Endometrial microvascular endothelial cells (primary cell): ENCODE data around the gene TENT4B. TPM values are rescaled to one million over a fixed set of nuclear protein-coding genes. Genes with fewer than 3 reads are reported as not detected.

Source experiments
- in situ Hi-C: cut with HindIII; loops from 2 replicates; pipeline ENCODE4 v1.10.0; 2017; ENCODE audit warnings: low sequenced_read_pairs, low pct_unique_long_range_greater_than_20kb; ENCODE audit errors: inconsistent ontology term
- total RNA-seq: library from RNA; depleted of rRNA; stranded (reverse); fragments of >200 nt; gene quantifications from one replicate; pipeline ENCODE4 v1.2.3, GENCODE V29; 2015; ENCODE audit errors: inconsistent ontology term

Gene TENT4B
- total RNA-seq, 1 donor from 2014 or later: 10.8 TPM

GRCh38 chr16:50274326-50275097 is 121.4 kb downstream of the TENT4B start:
- in situ Hi-C loops: no loop called here

- in situ Hi-C loops: no loop called here
Measured at GRCh38 chr16:50275098-50275415, 122.0 kb downstream of the TENT4B start.

DNA sequence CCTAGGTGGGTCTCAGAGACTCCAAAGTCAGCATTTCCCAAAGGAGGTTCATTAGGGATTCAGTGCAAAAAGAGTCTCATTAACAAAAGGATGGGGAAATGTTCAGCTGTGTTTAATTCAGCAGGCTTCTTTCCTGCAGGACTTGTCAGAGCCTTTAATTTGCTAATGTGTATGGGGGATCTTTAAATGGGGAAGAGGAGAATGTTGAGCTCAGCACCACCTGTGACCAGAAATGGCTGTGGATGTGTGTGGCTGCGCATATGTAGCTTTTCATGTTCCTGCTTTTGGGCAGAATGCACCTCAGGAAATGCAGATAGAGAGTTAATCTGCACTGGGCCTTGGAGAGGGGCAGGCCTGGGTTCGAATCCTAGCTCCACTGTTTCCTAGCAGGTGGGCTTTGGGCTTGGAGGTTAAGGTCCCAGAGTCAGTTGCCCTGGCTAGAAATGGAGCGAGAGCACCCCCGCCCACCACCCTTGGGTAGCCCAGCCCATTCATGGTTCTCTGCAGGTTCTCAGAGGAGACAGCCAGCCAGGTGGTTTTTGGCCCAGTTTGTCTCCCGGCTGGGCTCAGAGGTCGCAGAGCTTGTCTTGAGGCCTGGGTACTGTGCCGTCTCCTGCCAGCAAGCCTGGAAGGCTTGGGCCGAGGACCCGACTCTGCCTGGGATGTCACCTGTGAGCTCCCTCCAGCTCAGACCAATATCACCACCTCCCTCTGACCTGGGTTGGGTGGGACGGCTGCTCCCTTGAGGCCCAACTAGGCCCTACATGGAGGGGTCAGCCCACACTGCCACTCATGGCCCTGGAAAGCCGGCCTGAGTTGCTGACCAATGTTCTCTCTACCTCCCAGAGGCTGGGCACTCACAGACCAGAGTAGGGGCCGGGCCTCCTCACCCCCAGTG is 122.6 kb downstream of the TENT4B start:
- in situ Hi-C loops: no loop called here

DNA sequence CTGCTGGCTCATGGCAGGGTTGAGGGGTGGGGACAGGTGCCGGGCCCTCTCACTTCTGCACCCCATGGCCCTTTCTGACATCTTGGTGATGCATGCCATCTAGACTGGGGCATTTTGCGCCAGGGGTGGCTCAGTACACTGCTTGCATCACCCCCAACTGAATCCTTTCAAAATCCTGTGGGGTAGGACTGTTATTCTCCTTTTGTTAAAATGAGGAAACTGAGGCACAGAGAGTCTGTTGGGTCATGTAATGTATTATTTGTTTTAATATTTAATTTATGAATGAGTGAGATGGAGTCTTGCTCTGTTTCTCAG is 123.2 kb downstream of the TENT4B start:
- in situ Hi-C loops: no loop called here

- in situ Hi-C loops: no loop called here
Measured at GRCh38 chr16:50276801-50277555, 123.9 kb downstream of the TENT4B start.

DNA sequence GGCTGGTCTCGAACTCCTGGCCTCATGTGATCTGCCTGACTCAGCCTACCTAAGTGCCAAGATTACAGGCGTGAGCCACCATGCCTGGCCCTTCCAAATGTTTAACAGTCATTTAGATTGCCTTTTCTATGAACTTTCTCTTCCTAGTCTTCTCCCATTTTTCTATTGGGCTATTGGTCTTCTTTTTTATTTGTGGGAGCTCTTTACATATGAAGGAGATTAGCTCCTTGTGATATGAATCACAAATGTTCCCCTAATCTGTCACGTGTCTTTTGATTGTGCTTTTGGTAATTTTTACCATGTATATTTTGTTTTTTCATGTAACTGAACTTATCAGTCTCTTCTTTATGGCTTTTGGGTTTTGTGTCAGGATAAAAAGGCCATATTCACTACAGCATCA is 125.1 kb downstream of the TENT4B start:
- in situ Hi-C loops: no loop called here

GRCh38 chr16:50279504-50279865 is 126.4 kb downstream of the TENT4B start:
- in situ Hi-C loops: no loop called here

DNA sequence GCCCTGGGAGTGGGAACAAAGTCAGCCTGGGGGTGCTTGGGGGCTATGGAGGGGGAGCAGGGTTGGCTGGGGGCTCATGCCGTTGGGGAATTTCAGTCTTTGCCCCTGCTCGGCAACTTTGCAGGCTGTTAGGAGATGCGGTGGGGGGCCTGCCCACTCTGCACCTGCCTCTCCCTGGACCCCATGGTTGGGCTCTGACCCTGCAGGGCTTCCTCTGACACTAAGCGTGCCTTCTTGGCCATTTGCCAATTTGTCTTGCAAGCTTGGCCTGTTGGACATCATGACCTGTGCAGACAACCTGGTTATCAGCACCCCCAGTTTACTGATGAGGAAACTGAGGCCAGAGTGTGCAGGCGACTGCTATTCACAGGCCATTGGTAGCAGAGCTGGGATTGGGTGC is 127.8 kb downstream of the TENT4B start:
- in situ Hi-C loops: no loop called here

Other genes starting within 250 kb of the TENT4B start
- gene CNEP1R1, start 128.1 kb upstream of the TENT4B start, total RNA-seq: 24.1 TPM
- gene HEATR3, start 87.3 kb upstream of the TENT4B start, total RNA-seq: 29.7 TPM
- gene ADCY7, start 113.2 kb downstream of the TENT4B start, total RNA-seq: 8.0 TPM
- gene BRD7, start 215.7 kb downstream of the TENT4B start, total RNA-seq: 34.5 TPM